Measurements from ENCODE around the gene RASA4.
"Not testable (repeated sequence)": the region's sequence is repeated elsewhere in the genome, so short reads cannot be mapped to it uniquely, and the experiment has no call there.

- TF ChIP-seq, protein P1, sequence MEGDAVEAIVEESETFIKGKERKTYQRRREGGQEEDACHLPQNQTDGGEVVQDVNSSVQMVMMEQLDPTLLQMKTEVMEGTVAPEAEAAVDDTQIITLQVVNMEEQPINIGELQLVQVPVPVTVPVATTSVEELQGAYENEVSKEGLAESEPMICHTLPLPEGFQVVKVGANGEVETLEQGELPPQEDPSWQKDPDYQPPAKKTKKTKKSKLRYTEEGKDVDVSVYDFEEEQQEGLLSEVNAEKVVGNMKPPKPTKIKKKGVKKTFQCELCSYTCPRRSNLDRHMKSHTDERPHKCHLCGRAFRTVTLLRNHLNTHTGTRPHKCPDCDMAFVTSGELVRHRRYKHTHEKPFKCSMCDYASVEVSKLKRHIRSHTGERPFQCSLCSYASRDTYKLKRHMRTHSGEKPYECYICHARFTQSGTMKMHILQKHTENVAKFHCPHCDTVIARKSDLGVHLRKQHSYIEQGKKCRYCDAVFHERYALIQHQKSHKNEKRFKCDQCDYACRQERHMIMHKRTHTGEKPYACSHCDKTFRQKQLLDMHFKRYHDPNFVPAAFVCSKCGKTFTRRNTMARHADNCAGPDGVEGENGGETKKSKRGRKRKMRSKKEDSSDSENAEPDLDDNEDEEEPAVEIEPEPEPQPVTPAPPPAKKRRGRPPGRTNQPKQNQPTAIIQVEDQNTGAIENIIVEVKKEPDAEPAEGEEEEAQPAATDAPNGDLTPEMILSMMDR (IDR thresholded peaks at IDR 0.05; ENCODE audit: insufficient read depth, low read length, poor library complexity, severe bottlenecking): not testable (repeated sequence)
- not testable (repeated sequence) for TF ChIP-seq EZH2phosphoT487 (conservative IDR thresholded peaks at IDR 0.05; ENCODE audit: low read length)
Measured at GRCh38 chr7:102635354-102635753, 18.8 kb upstream of the RASA4 start.
